Karpas-422 (cell line): ENCODE data around the gene SMYD3. TPM values are rescaled to one million over a fixed set of nuclear protein-coding genes. Genes with fewer than 3 reads are reported as not detected.

Experiments used
- DNase-seq: peaks from one replicate; pipeline ENCODE4 v3.0.0-alpha.2; 2015
- H2AFZ ChIP-seq: fragments of 200-600 bp; sonication (generic); 2 replicates; pipeline ENCODE4 v1.6.1; 2014; ENCODE audit warnings: antibody characterized with exemption, low read length, mixed read lengths
- H3K27ac ChIP-seq: fragments of 200-600 bp; sonication (generic); 2 replicates; pipeline ENCODE4 v1.5.1; 2014; ENCODE audit warnings: mild to moderate bottlenecking, low read length, moderate library complexity
- H3K27me3 ChIP-seq: fragments of 200-600 bp; sonication (generic); 2 replicates; pipeline ENCODE4 v1.6.1; 2014; ENCODE audit warnings: low read length, mixed read lengths
- H3K36me3 ChIP-seq: fragments of 200-600 bp; sonication (generic); 2 replicates; pipeline ENCODE4 v1.6.1; 2014; ENCODE audit warnings: low read length, mixed read lengths; ENCODE audit not compliant: insufficient read depth
- H3K4me1 ChIP-seq: fragments of 200-600 bp; sonication (generic); 2 replicates; pipeline ENCODE4 v1.6.1; 2014; ENCODE audit warnings: mild to moderate bottlenecking, low read length, mixed read lengths
- H3K4me2 ChIP-seq: fragments of 200-600 bp; sonication (generic); 2 replicates; pipeline ENCODE4 v1.6.1; 2014; ENCODE audit warnings: low read length, low read depth, mild to moderate bottlenecking; ENCODE audit not compliant: poor library complexity, severe bottlenecking
- H3K4me3 ChIP-seq: fragments of 200-600 bp; sonication (generic); 2 replicates; pipeline ENCODE4 v1.5.1; 2014; ENCODE audit warnings: mild to moderate bottlenecking, antibody characterized with exemption, low read length, mixed read lengths
- H3K79me2 ChIP-seq: fragments of 200-600 bp; sonication (generic); 2 replicates; pipeline ENCODE4 v1.6.1; 2014; ENCODE audit warnings: mild to moderate bottlenecking, low read length, mixed read lengths
- H3K9ac ChIP-seq: fragments of 200-600 bp; sonication (generic); 2 replicates; pipeline ENCODE4 v1.6.0; 2014; ENCODE audit warnings: low read length
- H3K9me2 ChIP-seq: fragments of 200-600 bp; sonication (generic), shearing (Covaris generic); replicated peaks from 2 replicates; pipeline ENCODE4 v1.6.0; 2014; ENCODE audit warnings: mild to moderate bottlenecking, low read length, moderate library complexity; ENCODE audit not compliant: insufficient read depth
- H3K9me3 ChIP-seq: fragments of 300-700, 200-600 bp; sonication (generic); 2 replicates; pipeline ENCODE4 v1.6.1; 2014; ENCODE audit warnings: low read length, mixed read lengths
- H4K20me1 ChIP-seq: fragments of 200-600 bp; sonication (generic); 2 replicates; pipeline ENCODE4 v1.6.1; 2014; ENCODE audit warnings: mild to moderate bottlenecking, antibody characterized with exemption, low read length, low read depth; ENCODE audit not compliant: insufficient read depth
- total RNA-seq: library from RNA; depleted of rRNA; stranded (reverse); fragments of >200 nt; shearing (Covaris generic); gene quantifications from 2 replicates; pipeline ENCODE4 v1.2.3, GENCODE V29; 2014; ENCODE audit warnings: low replicate concordance

SMYD3 gene
- total RNA-seq, 1 experiment from 2014 or later, result 67.1 TPM

- Histone ChIP-seq H3K27ac (no peak overlapping the region), H3K4me1 (no peaks in the 10 kb centered on the region), H3K79me2 (peaks cover 6% of the 10 kb centered on the region; the same call in 1 of the 2 replicates), H3K9me3 (no peaks in the 10 kb centered on the region), H3K36me3 (no peaks in the 10 kb centered on the region), H3K9me2 (no peaks in the 10 kb centered on the region), H3K9ac (no peak overlapping the region), H3K4me3 (no peak overlapping the region), H3K4me2 (no peak overlapping the region), H2AFZ (no peak overlapping the region), H4K20me1 (no peaks in the 10 kb centered on the region), H3K27me3 (no peaks in the 10 kb centered on the region)
- no peak for DNase-seq
These were observed 400.7 kb downstream of the SMYD3 start for GRCh38 chr1:246106342-246106763.

GRCh38 chr1:246104927-246105326 is 402.2 kb downstream of the SMYD3 start:
- H3K9me2 ChIP-seq, result no peaks in the 10 kb centered on the region
- H3K4me1 ChIP-seq, result no peaks in the 10 kb centered on the region
- no peaks in the 10 kb centered on the region for H3K27me3 ChIP-seq
- no peak overlapping the region for H3K9ac ChIP-seq
- no peak overlapping the region for H3K4me2 ChIP-seq
- no peak overlapping the region for H2AFZ ChIP-seq
- H3K36me3 ChIP-seq, result no peaks in the 10 kb centered on the region
- peaks cover 6% of the 10 kb centered on the region for H3K79me2 ChIP-seq
- no peak overlapping the region for H3K4me3 ChIP-seq
- H4K20me1 ChIP-seq, result no peaks in the 10 kb centered on the region
- no peak for DNase-seq
- no peak overlapping the region for H3K27ac ChIP-seq
- H3K9me3 ChIP-seq, result no peaks in the 10 kb centered on the region

- Histone ChIP-seq H3K36me3 (no peaks in the 10 kb centered on the region), H3K4me3 (no peak overlapping the region), H3K4me2 (no peak overlapping the region), H2AFZ (no peak overlapping the region), H4K20me1 (no peaks in the 10 kb centered on the region), H3K9ac (no peak overlapping the region), H3K4me1 (peaks cover 10% of the 10 kb centered on the region), H3K9me2 (no peaks in the 10 kb centered on the region), H3K27ac (no peak overlapping the region), H3K79me2 (peaks cover 10% of the 10 kb centered on the region), H3K9me3 (no peaks in the 10 kb centered on the region), H3K27me3 (no peaks in the 10 kb centered on the region)
- DNase-seq, result no peak
These were observed 407.5 kb downstream of the SMYD3 start for GRCh38 chr1:246099570-246099969.

- H3K4me3 ChIP-seq, result no peak overlapping the region
- no peaks in the 10 kb centered on the region for H3K36me3 ChIP-seq
These were observed 410.7 kb downstream of the SMYD3 start for GRCh38 chr1:246096356-246096755.

GRCh38 chr1:246095443-246095842 is 411.6 kb downstream of the SMYD3 start:
- Histone ChIP-seq H3K9ac (no peak overlapping the region), H3K4me1 (peaks cover 10% of the 10 kb centered on the region), H3K9me2 (no peaks in the 10 kb centered on the region), H2AFZ (no peak overlapping the region), H3K4me2 (no peak overlapping the region), H3K4me3 (no peak overlapping the region), H3K79me2 (peaks cover 17% of the 10 kb centered on the region), H3K9me3 (no peaks in the 10 kb centered on the region), H3K27me3 (no peaks in the 10 kb centered on the region), H4K20me1 (no peaks in the 10 kb centered on the region), H3K27ac (no peak overlapping the region), H3K36me3 (no peaks in the 10 kb centered on the region)
- no peak for DNase-seq

More at GRCh38 chr1:246096356-246096755, 410.7 kb downstream of the SMYD3 start:
- Histone ChIP-seq H3K9me2 (no peaks in the 10 kb centered on the region), H4K20me1 (no peaks in the 10 kb centered on the region), H3K4me2 (no peak overlapping the region), H3K9ac (no peak overlapping the region), H3K27me3 (no peaks in the 10 kb centered on the region), H3K4me1 (peaks cover 10% of the 10 kb centered on the region), H2AFZ (no peak overlapping the region), H3K9me3 (no peaks in the 10 kb centered on the region), H3K79me2 (peaks cover 17% of the 10 kb centered on the region), H3K27ac (no peak overlapping the region)
- no peak for DNase-seq

GRCh38 chr1:246093230-246093629 is 413.8 kb downstream of the SMYD3 start:
- peaks cover 10% of the 10 kb centered on the region for H3K4me1 ChIP-seq
- no peaks in the 10 kb centered on the region for H3K27me3 ChIP-seq
- no peaks in the 10 kb centered on the region for H4K20me1 ChIP-seq
- H3K36me3 ChIP-seq, result no peaks in the 10 kb centered on the region
- H3K79me2 ChIP-seq, result peaks cover 14% of the 10 kb centered on the region
- no peak overlapping the region for H2AFZ ChIP-seq
- H3K9ac ChIP-seq, result no peak overlapping the region
- H3K27ac ChIP-seq, result no peak overlapping the region
- H3K9me2 ChIP-seq, result no peaks in the 10 kb centered on the region
- no peak overlapping the region for H3K4me2 ChIP-seq
- H3K9me3 ChIP-seq, result no peaks in the 10 kb centered on the region
- H3K4me3 ChIP-seq, result no peak overlapping the region
- DNase-seq, result no peak

- peaks cover 10% of the 10 kb centered on the region for H3K4me1 ChIP-seq
- no peak overlapping the region for H3K4me3 ChIP-seq
- no peak overlapping the region for H2AFZ ChIP-seq
- no peak overlapping the region for H3K27ac ChIP-seq
- no peak overlapping the region for H3K9ac ChIP-seq
- no peaks in the 10 kb centered on the region for H3K9me2 ChIP-seq
- peaks cover 14% of the 10 kb centered on the region for H3K79me2 ChIP-seq
- no peak for DNase-seq
- no peaks in the 10 kb centered on the region for H3K27me3 ChIP-seq
- no peak overlapping the region for H3K4me2 ChIP-seq
- no peaks in the 10 kb centered on the region for H4K20me1 ChIP-seq
- H3K36me3 ChIP-seq, result no peaks in the 10 kb centered on the region
- no peaks in the 10 kb centered on the region for H3K9me3 ChIP-seq
These were observed 414.9 kb downstream of the SMYD3 start for GRCh38 chr1:246092136-246092535.

GRCh38 chr1:246091477-246091876 is 415.6 kb downstream of the SMYD3 start:
- H2AFZ ChIP-seq, result no peak overlapping the region
- peaks cover 6% of the 10 kb centered on the region for H3K4me1 ChIP-seq
- H3K4me3 ChIP-seq, result no peak overlapping the region
- peaks cover 14% of the 10 kb centered on the region for H3K79me2 ChIP-seq
- H3K27ac ChIP-seq, result no peak overlapping the region
- no peaks in the 10 kb centered on the region for H3K9me3 ChIP-seq
- H3K4me2 ChIP-seq, result no peak overlapping the region
- H4K20me1 ChIP-seq, result no peaks in the 10 kb centered on the region
- no peaks in the 10 kb centered on the region for H3K27me3 ChIP-seq
- no peaks in the 10 kb centered on the region for H3K9me2 ChIP-seq
- no peak overlapping the region for H3K9ac ChIP-seq
- no peak for DNase-seq
- H3K36me3 ChIP-seq, result no peaks in the 10 kb centered on the region

GRCh38 chr1:246086191-246086590 is 420.9 kb downstream of the SMYD3 start:
- Histone ChIP-seq H4K20me1 (no peaks in the 10 kb centered on the region), H3K9ac (no peak overlapping the region), H3K79me2 (no peaks in the 10 kb centered on the region), H3K27me3 (no peaks in the 10 kb centered on the region), H3K36me3 (no peaks in the 10 kb centered on the region), H3K27ac (no peak overlapping the region), H2AFZ (no peak overlapping the region), H3K4me1 (no peaks in the 10 kb centered on the region), H3K9me3 (peaks cover 5% of the 10 kb centered on the region; the same call in 1 of the 2 replicates), H3K4me3 (no peak overlapping the region), H3K9me2 (no peaks in the 10 kb centered on the region), H3K4me2 (no peak overlapping the region)
- DNase-seq, result no peak
